Measurements from ENCODE around the gene ADGRG3.

- TF ChIP-seq CTCF (IDR thresholded peaks at IDR 0.05; ENCODE audit: poor library complexity) = no peak
- TF ChIP-seq EZH2 (IDR thresholded peaks at IDR 0.05; ENCODE audit: borderline replicate concordance) = no peak
These were observed 4.7 kb upstream of the ADGRG3 start for GRCh38 chr16:57663436-57663835.
